GM12865 (cell line): ENCODE data around the gene RBMS1.

ENCODE experiments used
- DNase-seq: peaks from one replicate; pipeline ENCODE4 v3.0.0; 2010; ENCODE audit warnings: low read depth
- H3K4me3 ChIP-seq: 2 replicates; pipeline ENCODE4 v1.5.1; 2011; ENCODE audit warnings: mild to moderate bottlenecking, low read depth, low read length, control low read depth
- TF ChIP-seq, protein P1 (sequence below): IDR thresholded peaks from 2 replicates; pipeline ENCODE4 v1.5.1; 2011; ENCODE audit warnings: low read length, control low read depth, low read depth, inconsistent platforms; ENCODE audit not compliant: insufficient read depth; ENCODE audit errors: missing control alignments

The RBMS1 gene

DNA sequence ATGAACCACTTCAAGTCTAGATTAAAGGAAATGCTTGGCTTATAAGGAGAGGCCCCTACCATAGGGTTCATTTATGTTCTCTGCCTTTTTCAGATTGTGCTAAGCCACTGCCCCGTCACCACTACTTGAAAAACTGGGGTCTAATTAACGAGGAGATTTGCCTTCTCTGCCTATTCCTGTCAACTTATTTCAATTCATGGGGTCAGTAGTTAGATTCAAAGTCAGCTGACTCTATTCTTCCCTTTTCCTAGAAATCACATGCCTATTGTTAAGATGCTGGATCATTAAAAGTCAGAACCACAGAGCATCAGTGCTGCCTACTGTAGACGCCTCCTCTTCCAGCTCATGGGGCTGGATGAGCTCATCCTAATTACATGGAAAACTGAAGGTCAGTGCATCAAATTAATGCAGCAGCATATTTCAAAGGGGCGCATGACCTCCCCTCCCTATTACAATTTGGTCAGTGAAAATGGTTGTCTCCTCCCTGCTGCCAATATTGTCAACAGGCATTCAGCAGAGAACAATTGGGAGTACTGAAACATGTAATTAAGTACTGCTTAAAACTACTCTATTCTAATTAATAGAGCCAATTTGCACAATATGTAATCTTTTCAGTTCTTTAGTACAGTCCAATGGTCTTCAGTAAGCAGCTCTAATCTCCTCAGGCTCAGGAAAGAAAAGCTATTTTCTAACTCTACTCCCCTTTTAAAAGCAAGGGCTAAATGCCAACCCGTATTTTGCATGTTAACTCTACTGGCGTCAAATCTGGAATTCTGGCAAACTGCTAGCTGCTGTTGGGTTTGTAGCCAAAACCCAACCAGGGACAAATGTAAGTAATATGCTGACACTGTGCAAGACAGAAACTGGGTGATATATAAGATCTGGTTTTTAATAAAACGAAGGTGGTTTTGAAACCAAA, 176.2 kb downstream of the RBMS1 start:
- H3K4me3 ChIP-seq = no peak overlapping the region
- TF ChIP-seq, protein P1, sequence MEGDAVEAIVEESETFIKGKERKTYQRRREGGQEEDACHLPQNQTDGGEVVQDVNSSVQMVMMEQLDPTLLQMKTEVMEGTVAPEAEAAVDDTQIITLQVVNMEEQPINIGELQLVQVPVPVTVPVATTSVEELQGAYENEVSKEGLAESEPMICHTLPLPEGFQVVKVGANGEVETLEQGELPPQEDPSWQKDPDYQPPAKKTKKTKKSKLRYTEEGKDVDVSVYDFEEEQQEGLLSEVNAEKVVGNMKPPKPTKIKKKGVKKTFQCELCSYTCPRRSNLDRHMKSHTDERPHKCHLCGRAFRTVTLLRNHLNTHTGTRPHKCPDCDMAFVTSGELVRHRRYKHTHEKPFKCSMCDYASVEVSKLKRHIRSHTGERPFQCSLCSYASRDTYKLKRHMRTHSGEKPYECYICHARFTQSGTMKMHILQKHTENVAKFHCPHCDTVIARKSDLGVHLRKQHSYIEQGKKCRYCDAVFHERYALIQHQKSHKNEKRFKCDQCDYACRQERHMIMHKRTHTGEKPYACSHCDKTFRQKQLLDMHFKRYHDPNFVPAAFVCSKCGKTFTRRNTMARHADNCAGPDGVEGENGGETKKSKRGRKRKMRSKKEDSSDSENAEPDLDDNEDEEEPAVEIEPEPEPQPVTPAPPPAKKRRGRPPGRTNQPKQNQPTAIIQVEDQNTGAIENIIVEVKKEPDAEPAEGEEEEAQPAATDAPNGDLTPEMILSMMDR = no peak

DNA sequence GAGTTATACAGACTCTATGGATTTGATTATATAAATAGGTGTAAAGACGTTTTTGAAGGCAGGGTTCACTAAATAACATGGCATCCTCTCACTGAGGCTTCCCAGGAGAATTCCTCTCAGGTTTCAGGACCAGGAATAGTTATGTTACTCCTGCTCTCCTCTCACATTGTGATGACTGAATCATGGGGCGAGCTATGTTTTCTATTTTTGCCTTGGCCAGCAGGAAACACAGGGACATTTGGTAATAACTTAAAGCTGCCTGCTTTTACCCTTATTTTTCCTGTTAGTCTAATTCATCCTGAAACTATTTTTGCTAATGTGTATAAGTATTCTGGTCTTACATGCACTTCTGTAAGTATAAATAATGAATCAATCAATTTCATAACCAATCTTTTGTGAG, 178.3 kb downstream of the RBMS1 start:
- H3K4me3 ChIP-seq = no peak overlapping the region
- TF ChIP-seq, protein P1 = no peak
- no peak for DNase-seq

More for the DNA sequence above, 176.2 kb downstream of the RBMS1 start:
- no peak for DNase-seq

DNA sequence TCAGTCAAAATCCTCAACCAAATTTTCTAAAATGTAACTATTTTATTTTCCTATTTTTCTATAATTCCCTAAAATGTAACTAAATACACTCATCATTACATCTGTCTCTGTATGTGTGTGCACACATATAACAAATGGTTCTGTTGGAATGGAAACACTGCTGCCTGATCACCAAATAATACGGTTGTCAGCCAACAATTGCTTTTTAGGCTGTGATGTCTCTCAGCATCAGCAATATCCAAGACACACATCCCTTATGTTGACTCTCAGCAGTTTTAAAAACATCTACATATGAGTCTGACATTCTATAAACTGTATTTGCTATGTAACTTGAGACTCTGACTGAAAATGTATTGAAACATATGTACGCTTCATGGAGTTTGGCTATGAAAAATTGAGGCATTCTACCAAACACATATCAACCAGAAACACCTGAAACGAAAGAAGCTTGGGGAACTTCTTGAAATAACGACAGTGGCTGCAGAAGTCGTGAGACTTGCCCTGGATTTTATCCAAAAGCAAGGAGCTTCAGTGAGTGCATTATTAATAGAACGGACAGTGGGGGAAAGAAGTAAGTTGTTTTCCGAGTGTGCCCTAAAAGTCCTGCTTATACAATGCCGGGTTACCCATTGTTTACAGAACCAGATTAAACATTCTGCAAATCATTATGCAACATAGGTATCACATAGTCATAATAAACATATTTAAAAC, 183.3 kb downstream of the RBMS1 start:
- no peak for DNase-seq
- TF ChIP-seq, protein P1 = no peak
- H3K4me3 ChIP-seq = no peak overlapping the region

DNA sequence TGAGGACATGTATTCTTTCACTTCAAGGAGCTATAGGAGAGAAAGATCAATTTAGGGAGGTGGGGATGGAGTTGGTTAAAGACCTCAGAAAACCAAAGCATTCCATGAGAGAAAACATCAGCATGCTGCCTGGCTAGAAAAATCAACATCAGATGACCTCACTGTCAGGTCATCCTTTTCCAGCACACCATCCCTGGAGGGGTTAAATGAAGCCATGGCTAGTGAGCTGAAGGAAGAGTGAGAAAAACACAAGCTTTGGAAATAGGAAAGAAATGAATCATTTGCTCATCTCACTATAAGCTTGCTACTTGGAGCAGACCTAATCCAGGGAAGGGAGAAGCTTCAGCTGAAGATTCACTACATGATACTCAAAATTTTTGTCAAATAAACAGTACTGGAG, 184.0 kb downstream of the RBMS1 start:
- no peak overlapping the region for H3K4me3 ChIP-seq
- TF ChIP-seq, protein P1 = no peak
- DNase-seq = no peak

DNA sequence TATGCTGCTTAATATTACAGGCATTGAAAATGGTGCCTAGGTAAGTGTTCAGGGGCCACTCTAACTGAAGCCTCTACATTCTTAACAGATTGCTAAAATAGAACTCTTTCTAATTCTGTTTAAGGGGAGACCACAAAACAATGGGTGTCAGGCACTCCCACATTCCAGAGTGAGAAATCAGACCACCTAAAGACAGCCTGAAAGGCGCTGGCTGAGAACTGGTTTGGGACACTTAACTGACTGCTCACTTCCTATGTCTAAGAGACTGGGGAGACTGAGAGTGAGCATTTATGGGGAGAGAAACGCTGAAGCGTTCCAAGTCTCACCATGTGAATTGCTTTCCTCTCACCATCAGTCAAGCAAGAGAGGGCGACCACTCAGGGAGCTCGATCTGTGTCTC, 184.7 kb downstream of the RBMS1 start:
- no peak for DNase-seq
- no peak overlapping the region for H3K4me3 ChIP-seq
- TF ChIP-seq, protein P1 = no peak

DNA sequence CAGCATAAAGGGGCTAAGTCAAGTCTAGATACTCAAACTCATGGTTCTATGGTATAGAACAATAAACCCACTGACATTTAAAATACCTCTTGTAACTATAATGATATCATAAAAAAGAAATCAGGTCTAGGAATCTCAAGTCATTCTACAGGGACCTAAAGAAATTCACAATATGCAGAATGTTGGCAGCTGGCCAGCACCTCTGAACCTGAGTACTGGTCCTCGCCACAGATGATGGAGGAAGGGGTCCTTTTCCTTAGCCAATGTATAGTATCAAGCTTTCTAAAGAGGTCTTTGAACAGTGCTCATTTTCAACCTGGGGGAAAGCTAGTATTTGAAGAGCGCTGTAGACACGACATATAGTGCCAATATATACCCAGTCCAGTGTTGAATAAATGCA, 185.1 kb downstream of the RBMS1 start:
- DNase-seq = no peak
- no peak overlapping the region for H3K4me3 ChIP-seq
- TF ChIP-seq, protein P1 = no peak
